AG04450 (cell line): ENCODE data around the gene KCNH3. TPM values are rescaled to one million over a fixed set of nuclear protein-coding genes. Genes with fewer than 3 reads are reported as not detected.

Experiments used
- CTCF ChIA-PET: fragments of 300-600, 350-600 bp; formaldehyde crosslinking; extraction: SDS; loops from one replicate; lab custom pipeline; 2022; ENCODE audit warnings: antibody characterized with exemption, inconsistent platforms; lab: Charles Lee
- POLR2A ChIA-PET: fragments of 350-600 bp; formaldehyde crosslinking; extraction: SDS; loops from one replicate; lab custom pipeline; 2021; ENCODE audit warnings: antibody characterized with exemption, inconsistent platforms; lab: Yijun Ruan, JAX
- DNase-seq: peaks from one replicate; pipeline ENCODE4 v3.0.0-alpha.2; 2011; ENCODE audit warnings: low read depth, low spot score
- H3K27ac ChIP-seq: one replicate; pipeline ENCODE4 v1.5.1; 2012; ENCODE audit warnings: low read depth, low read length, control low read depth
- H3K27me3 ChIP-seq: one replicate; pipeline ENCODE4 v1.6.0; 2012; ENCODE audit warnings: low read length; ENCODE audit not compliant: control insufficient read depth, insufficient read depth
- H3K4me3 ChIP-seq: 2 replicates; pipeline ENCODE4 v1.5.1; 2011; ENCODE audit warnings: mild to moderate bottlenecking, low read depth, low read length, control low read depth
- H3K9me3 ChIP-seq: 2 replicates; pipeline ENCODE4 v1.5.1; 2012; ENCODE audit warnings: low read length; ENCODE audit not compliant: control insufficient read depth, insufficient read depth
- CTCF ChIP-seq: IDR thresholded peaks from 2 replicates; pipeline ENCODE4 v1.5.1; 2011; ENCODE audit warnings: low read depth, low read length, control low read depth, inconsistent platforms
- polyA plus RNA-seq: library from polyadenylated mRNA; depleted of rRNA; stranded (reverse); fragments of >200 nt; gene quantifications from 2 replicates; pipeline ENCODE4 v1.2.3, GENCODE V29; 2011

KCNH3 gene
- polyA plus RNA-seq, 1 experiment: 0.01 TPM

- TF ChIP-seq CTCF: no peak
- DNase-seq: no peak
- ChIA-PET CTCF (interaction anchor here (0.9 to 1.4 kb wide), 3 partner anchors 29 to 194 kb away, joined by 3 to 5 read pairs (median 4); no protein-coding TSS in a partner anchor), POLR2A (interaction anchor here (0.7 kb wide), 1 partner anchor 258 kb away, joined by 12 read pairs; no protein-coding TSS in a partner anchor)
- no peaks in the 10 kb centered on the region; the same call in 1 of the 2 replicates for H3K9me3 ChIP-seq
- peaks cover 44% of the 10 kb centered on the region for H3K27me3 ChIP-seq
- no peak overlapping the region for H3K4me3 ChIP-seq
- H3K27ac ChIP-seq: no peak overlapping the region
These were observed 11.9 kb downstream of the KCNH3 start for GRCh38 chr12:49550693-49551252.

GRCh38 chr12:49552014-49552413 is 13.2 kb downstream of the KCNH3 start:
- no peak for TF ChIP-seq CTCF
- POLR2A ChIA-PET: no interaction called here
- DNase-seq: no peak
- Histone ChIP-seq H3K4me3 (no peak overlapping the region), H3K9me3 (no peaks in the 10 kb centered on the region; the same call in 1 of the 2 replicates), H3K27me3 (peaks cover 36% of the 10 kb centered on the region), H3K27ac (no peak overlapping the region)
- CTCF ChIA-PET: interaction anchor here (0.6 to 1.1 kb wide), 5 partner anchors 28 to 263 kb away, joined by 3 to 6 read pairs (median 4); no protein-coding TSS in a partner anchor

- ChIA-PET POLR2A (no interaction called here), CTCF (interaction anchor here (0.7 to 2.1 kb wide), 3 partner anchors 211 to 264 kb away, joined by 4 to 11 read pairs (median 6); no protein-coding TSS in a partner anchor)
- peaks cover 33% of the 10 kb centered on the region for H3K27me3 ChIP-seq
- no peak for DNase-seq
- no peak for TF ChIP-seq CTCF
- H3K9me3 ChIP-seq: no peaks in the 10 kb centered on the region; the same call in 1 of the 2 replicates
- no peak overlapping the region for H3K27ac ChIP-seq
- no peak overlapping the region for H3K4me3 ChIP-seq
These were observed 13.6 kb downstream of the KCNH3 start for GRCh38 chr12:49552425-49552824.

- CTCF ChIA-PET: interaction anchor here (0.7 to 2.1 kb wide), 2 partner anchors 211 to 221 kb away, joined by 4 to 11 read pairs; no protein-coding TSS in a partner anchor
- POLR2A ChIA-PET: no interaction called here
These were observed 14.1 kb downstream of the KCNH3 start for GRCh38 chr12:49552899-49553298.

More at GRCh38 chr12:49552899-49553298, 14.1 kb downstream of the KCNH3 start:
- DNase-seq: no peak
- no peak for TF ChIP-seq CTCF
- Histone ChIP-seq H3K27me3 (peaks cover 29% of the 10 kb centered on the region), H3K9me3 (no peaks in the 10 kb centered on the region; the same call in 1 of the 2 replicates), H3K4me3 (no peak overlapping the region), H3K27ac (no peak overlapping the region)
